Neural cell (in vitro differentiated cells): ENCODE results near the gene C14orf132. TPM values are rescaled to one million over a fixed set of nuclear protein-coding genes. Genes with fewer than 3 reads are reported as not detected.

Experiments used
- H2AFZ ChIP-seq: fragments of 200-600, 300-800 bp; sonication (generic), shearing (Covaris generic); 2 replicates; pipeline ENCODE4 v1.6.0; 2014; ENCODE audit warnings: low read depth, mild to moderate bottlenecking, antibody characterized with exemption, low read length, moderate library complexity
- H3F3A ChIP-seq: fragments of 200-600 bp; shearing (Covaris generic); 2 replicates; pipeline ENCODE4 v1.6.1; 2016; ENCODE audit warnings: mild to moderate bottlenecking, moderate library complexity, mixed read lengths, antibody characterized with exemption, low read length; ENCODE audit not compliant: insufficient read depth, poor library complexity, severe bottlenecking
- H3K27ac ChIP-seq: fragments of 200-600, 300-800 bp; sonication (generic), shearing (Covaris generic); 2 replicates; pipeline ENCODE4 v1.5.1; 2014; ENCODE audit warnings: mild to moderate bottlenecking, low read length, moderate library complexity
- H3K27me3 ChIP-seq: fragments of 300-800, 200-600 bp; sonication (generic), shearing (Covaris generic); 2 replicates; pipeline ENCODE4 v1.6.0; 2014; ENCODE audit warnings: mild to moderate bottlenecking, low read depth, low read length, moderate library complexity; ENCODE audit not compliant: insufficient read depth
- H3K36me3 ChIP-seq: fragments of 300-800, 200-600 bp; sonication (generic), shearing (Covaris generic); 2 replicates; pipeline ENCODE4 v1.5.1; 2014; ENCODE audit warnings: mild to moderate bottlenecking, antibody characterized with exemption, low read length, moderate library complexity; ENCODE audit not compliant: insufficient read depth
- H3K4me2 ChIP-seq: fragments of 300-800, 200-600 bp; sonication (generic), shearing (Covaris generic); 2 replicates; pipeline ENCODE4 v1.6.0; 2014; ENCODE audit warnings: mild to moderate bottlenecking, low read length
- H3K4me3 ChIP-seq: fragments of 300-800, 200-600 bp; sonication (generic), shearing (Covaris generic); 2 replicates; pipeline ENCODE4 v1.5.1; 2014; ENCODE audit warnings: mild to moderate bottlenecking, low read length, moderate library complexity
- H3K79me2 ChIP-seq: fragments of 200-600 bp; shearing (Covaris generic); replicated peaks from 2 replicates; pipeline ENCODE4 v1.6.0; 2014; ENCODE audit warnings: mild to moderate bottlenecking, low read length, moderate library complexity; ENCODE audit not compliant: insufficient read depth
- H3K9ac ChIP-seq: fragments of 300-800, 200-600 bp; sonication (generic), shearing (Covaris generic); 2 replicates; pipeline ENCODE4 v1.6.1; 2016; ENCODE audit warnings: mild to moderate bottlenecking, low read length, mixed read lengths
- H3K9me2 ChIP-seq: fragments of 200-600 bp; shearing (Covaris generic); 2 replicates; pipeline ENCODE4 v1.6.1; 2016; ENCODE audit warnings: mild to moderate bottlenecking, low read length, mixed read lengths; ENCODE audit not compliant: insufficient read depth
- H3K9me3 ChIP-seq: fragments of 200-600, 300-800 bp; sonication (generic), shearing (Covaris generic); 2 replicates; pipeline ENCODE4 v1.6.1; 2016; ENCODE audit warnings: mild to moderate bottlenecking, mixed run types, low read length, moderate library complexity, mixed read lengths
- H4K20me1 ChIP-seq: fragments of 200-600 bp; shearing (Covaris generic); 2 replicates; pipeline ENCODE4 v1.6.1; 2016; ENCODE audit warnings: mild to moderate bottlenecking, mixed run types; ENCODE audit not compliant: insufficient read depth
- CTCF ChIP-seq: fragments of 450-650 bp; IDR thresholded peaks from 2 replicates; pipeline ENCODE4 v1.5.1; 2014; ENCODE audit warnings: antibody characterized with exemption, mild to moderate bottlenecking, moderate library complexity; ENCODE audit not compliant: poor library complexity, severe bottlenecking
- EP300 ChIP-seq: fragments of 450-650 bp; conservative IDR thresholded peaks from 2 replicates; pipeline ENCODE4 v1.6.1; 2014; ENCODE audit warnings: antibody characterized with exemption, mild to moderate bottlenecking, moderate library complexity; ENCODE audit not compliant: poor library complexity, severe bottlenecking
- EZH2 ChIP-seq: fragments of 200-600, 300-800 bp; shearing (Covaris generic), sonication (generic); IDR thresholded peaks from 2 replicates; pipeline ENCODE4 v1.6.1; 2014; ENCODE audit warnings: antibody characterized with exemption, low read length, borderline replicate concordance, mild to moderate bottlenecking; ENCODE audit not compliant: insufficient read depth, poor library complexity, severe bottlenecking
- MXI1 ChIP-seq: fragments of 450-650 bp; conservative IDR thresholded peaks from 2 replicates; pipeline ENCODE4 v1.6.1; 2014; ENCODE audit warnings: antibody characterized with exemption, mild to moderate bottlenecking; ENCODE audit not compliant: poor library complexity, severe bottlenecking
- POLR2AphosphoS5 ChIP-seq: IDR thresholded peaks from 2 replicates; pipeline ENCODE4 v1.6.1; 2012
- RAD21 ChIP-seq: fragments of 450-650 bp; conservative IDR thresholded peaks from 2 replicates; pipeline ENCODE4 v1.6.1; 2014; ENCODE audit warnings: antibody characterized with exemption, mild to moderate bottlenecking, moderate library complexity
- REST ChIP-seq: IDR thresholded peaks from 2 replicates; pipeline ENCODE4 v1.6.1; 2012; ENCODE audit warnings: borderline replicate concordance
- SMC3 ChIP-seq: fragments of 450-650 bp; conservative IDR thresholded peaks from 2 replicates; pipeline ENCODE4 v1.6.1; 2014; ENCODE audit warnings: antibody characterized with exemption, mild to moderate bottlenecking, moderate library complexity; ENCODE audit not compliant: poor library complexity
- TAF1 ChIP-seq: IDR thresholded peaks from 2 replicates; pipeline ENCODE4 v1.6.1; 2012; ENCODE audit warnings: low read depth
- polyA plus RNA-seq: library from polyadenylated mRNA; depleted of rRNA; stranded (reverse); fragments of >200 nt; gene quantifications from 2 replicates; pipeline ENCODE4 v1.2.3, GENCODE V29; 2014

Gene C14orf132
- polyA plus RNA-seq, 1 donor from 2014 or later, result 50.1 TPM

- H3K36me3 ChIP-seq, result no peaks in the 10 kb centered on the region
- H3F3A ChIP-seq, result no peaks in the 10 kb centered on the region
- no peaks in the 10 kb centered on the region for H3K27me3 ChIP-seq
- H3K4me2 ChIP-seq, result no peak overlapping the region
- H3K4me3 ChIP-seq, result no peak overlapping the region
- no peaks in the 10 kb centered on the region for H3K9me3 ChIP-seq
- TF ChIP-seq TAF1 (no peak), CTCF (no peak), REST (no peak), RAD21 (no peak), SMC3 (no peak), EP300 (no peak), POLR2AphosphoS5 (no peak), MXI1 (no peak), EZH2 (no peak)
- peaks cover 30% of the 10 kb centered on the region for H3K79me2 ChIP-seq
- H3K9ac ChIP-seq, result no peak overlapping the region
- H2AFZ ChIP-seq, result no peak overlapping the region
- no peak overlapping the region for H3K27ac ChIP-seq
- H3K9me2 ChIP-seq, result no peaks in the 10 kb centered on the region
- no peaks in the 10 kb centered on the region for H4K20me1 ChIP-seq
These were observed 11.3 kb downstream of the C14orf132 start for GRCh38 chr14:96050482-96050881.

GRCh38 chr14:96051231-96051630 lies 12.1 kb downstream of the C14orf132 start:
- no peak overlapping the region for H3K9ac ChIP-seq
- H3K79me2 ChIP-seq, result peaks cover 28% of the 10 kb centered on the region
- no peaks in the 10 kb centered on the region for H3K9me3 ChIP-seq
- TF ChIP-seq REST (no peak), EP300 (no peak), RAD21 (no peak), POLR2AphosphoS5 (no peak), CTCF (no peak), SMC3 (no peak), MXI1 (no peak), EZH2 (no peak), TAF1 (no peak)
- no peaks in the 10 kb centered on the region for H4K20me1 ChIP-seq
- H3F3A ChIP-seq, result no peaks in the 10 kb centered on the region
- H3K9me2 ChIP-seq, result no peaks in the 10 kb centered on the region
- H3K36me3 ChIP-seq, result no peaks in the 10 kb centered on the region
- no peaks in the 10 kb centered on the region for H3K27me3 ChIP-seq
- no peak overlapping the region for H3K4me2 ChIP-seq
- H2AFZ ChIP-seq, result no peak overlapping the region
- no peak overlapping the region for H3K4me3 ChIP-seq
- H3K27ac ChIP-seq, result no peak overlapping the region
